GM21447 (cell line): ENCODE data around the gene ARHGAP9.
"Not testable (repeated sequence)": the region's sequence is repeated elsewhere in the genome, so short reads cannot be mapped to it uniquely, and the experiment has no call there.

Experiments
- ATAC-seq: cut with Tn5 transposase; IDR thresholded peaks from one replicate; pipeline ENCODE4 v1.9.1; 2021; ENCODE audit not compliant: unreplicated experiment

The ARHGAP9 gene

DNA sequence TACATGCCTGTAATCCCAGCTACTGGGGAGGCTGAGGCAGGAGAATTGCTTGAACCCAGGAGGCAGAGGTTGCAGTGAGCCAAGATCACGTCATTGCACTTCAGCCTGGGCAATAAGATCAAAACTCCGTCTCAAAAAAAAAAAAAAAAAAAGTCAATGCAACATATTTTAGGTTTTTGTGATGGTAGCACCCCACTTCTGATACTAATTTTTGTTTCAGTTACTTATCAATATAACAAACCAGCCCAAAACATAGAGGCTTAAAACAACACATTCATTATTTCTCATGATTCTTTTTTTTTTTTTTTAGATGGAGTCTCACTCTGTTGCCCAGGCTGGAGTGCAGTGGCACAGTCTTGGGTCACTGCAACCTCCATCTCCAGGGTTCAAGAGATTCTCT is 38.3 kb downstream of the ARHGAP9 start:
- ATAC-seq: not testable (repeated sequence)

DNA sequence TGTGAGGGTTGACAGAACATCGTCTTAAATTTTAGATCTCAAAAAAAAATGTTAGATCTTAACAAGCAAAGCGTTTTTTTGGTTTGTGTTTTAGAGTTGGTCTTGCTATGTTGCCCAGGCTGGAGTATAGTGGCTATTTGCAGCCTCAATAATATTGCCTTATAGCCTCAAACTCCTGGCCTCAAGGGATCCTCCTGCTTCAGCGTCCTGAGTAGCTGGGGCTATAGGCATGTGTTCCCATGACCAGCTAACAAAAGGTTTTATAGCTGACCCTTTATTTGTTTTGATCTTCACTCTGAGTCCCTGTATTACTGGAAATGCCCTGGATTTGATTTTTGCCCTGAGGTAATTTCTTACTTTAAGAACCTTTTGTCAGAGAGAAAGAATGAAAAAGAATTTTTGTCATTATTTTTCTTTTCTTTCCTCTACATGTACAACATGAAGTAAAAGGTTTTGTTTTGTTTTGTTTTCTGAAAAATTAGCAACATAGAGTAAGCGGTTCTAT is 39.9 kb downstream of the ARHGAP9 start:
- ATAC-seq: no peak

DNA sequence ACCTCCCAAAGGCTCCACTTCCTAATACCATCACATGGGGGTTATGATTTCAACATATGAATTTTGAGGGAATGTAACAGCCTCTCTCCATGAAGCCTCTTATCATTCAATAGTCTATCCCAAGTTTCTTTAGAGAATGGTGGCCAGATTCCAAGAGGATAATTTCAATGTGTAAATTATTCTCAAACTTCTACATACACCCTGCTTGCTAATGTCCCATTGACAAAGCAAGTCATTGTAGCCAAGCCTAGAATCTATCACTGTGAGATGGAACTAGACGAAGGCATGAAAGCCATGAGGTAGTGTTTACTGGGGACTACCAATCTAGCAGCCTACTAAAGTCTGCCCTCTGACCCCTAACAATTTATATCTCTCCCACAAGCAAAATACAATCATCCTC is 41.3 kb downstream of the ARHGAP9 start:
- ATAC-seq: no peak

DNA sequence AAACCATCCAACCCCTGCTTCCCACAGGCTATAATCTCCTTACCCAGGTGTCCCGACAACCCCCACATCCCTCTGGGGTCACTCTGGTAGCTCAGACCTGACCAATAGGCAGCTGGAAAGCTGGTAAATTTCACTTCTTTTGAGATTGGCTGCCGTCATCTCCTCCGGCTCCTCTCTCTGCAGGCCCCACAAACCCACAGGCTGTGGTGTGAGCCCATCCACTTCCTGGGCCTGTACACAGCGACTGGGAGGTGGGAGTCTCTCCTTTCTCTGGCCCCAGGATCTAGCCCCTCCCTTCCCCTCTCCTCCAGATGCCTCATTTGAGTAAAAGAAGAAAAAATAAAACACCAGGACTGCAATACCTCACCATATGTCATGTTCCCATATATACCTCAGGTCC is 44.4 kb downstream of the ARHGAP9 start:
- ATAC-seq: no peak

DNA sequence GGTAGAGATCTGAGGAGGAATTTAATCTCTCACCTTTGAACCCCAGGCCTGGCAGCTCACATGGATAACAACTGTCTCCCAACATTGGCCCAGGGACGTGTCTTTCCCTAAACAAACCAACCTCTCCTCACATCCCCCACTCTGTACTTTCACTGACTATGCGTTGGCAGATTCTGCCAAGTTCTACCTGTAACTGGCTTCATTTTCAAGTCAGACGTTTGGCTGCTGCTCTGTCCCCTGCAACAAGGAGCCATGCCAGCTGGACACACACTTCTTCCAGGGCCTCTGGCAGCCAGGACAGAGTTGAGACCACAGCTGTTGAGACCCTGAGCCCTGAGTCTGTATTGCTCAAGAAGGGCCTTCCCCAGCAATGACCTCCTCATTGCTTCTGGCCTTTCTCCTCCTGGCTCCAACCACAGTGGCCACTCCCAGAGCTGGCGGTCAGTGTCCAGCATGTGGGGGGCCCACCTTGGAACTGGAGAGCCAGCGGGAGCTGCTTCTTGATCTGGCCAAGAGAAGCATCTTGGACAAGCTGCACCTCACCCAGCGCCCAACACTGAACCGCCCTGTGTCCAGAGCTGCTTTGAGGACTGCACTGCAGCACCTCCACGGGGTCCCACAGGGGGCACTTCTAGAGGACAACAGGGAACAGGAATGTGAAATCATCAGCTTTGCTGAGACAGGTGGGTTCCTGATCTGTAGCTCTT is 45.0 kb downstream of the ARHGAP9 start, which contains the start of gene INHBC:
Gene INHBC (plus strand): TSS at position 268 of the 707 bp plus-strand sequence. CDS start 103 bp downstream, at position 371.
- ATAC-seq: no peak

DNA sequence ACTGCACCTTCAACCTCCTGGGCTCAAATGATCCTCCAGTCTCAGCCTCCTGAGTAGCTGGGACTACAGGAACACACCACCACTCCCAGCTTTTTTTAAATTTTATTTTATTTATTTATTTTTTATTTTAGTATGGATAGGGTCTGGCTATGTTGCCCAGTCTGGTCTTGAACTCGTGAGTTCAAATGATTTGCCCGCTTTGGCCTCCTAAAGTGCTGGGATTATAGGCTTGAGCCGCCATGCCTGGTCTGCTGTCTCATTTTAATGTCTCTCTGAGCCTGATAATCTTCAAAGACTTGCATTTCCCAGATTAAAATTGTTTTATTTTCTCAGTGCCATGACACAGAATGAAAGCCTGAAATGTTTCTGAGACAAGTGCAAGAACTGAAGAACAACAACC is 46.3 kb downstream of the ARHGAP9 start:
- no peak for ATAC-seq

DNA sequence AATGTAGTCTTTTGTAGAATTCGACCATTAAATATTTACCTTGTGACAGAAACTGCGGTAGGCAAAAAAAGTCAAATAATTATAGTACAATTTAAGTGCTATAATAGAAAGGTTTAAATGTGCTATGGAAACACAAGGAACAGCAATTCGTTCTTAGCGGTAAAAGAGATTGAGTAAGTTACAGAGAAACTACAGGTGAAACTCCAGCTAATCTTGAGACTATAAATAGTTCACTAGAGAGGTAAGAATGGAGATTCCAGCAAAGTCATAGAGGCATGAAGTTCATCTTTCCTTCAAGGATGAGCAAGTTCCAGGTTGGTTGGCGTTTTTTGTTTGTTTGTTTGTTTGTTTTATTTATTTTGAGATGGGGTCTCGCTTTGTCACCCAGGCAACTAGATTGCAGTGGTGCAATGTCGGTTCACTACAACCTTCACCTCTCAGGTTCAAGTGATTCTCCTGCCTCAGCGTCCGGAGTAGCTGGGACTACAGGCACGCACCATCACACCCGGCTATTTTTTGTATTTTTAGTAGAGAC is 47.9 kb downstream of the ARHGAP9 start:
- no peak for ATAC-seq

DNA sequence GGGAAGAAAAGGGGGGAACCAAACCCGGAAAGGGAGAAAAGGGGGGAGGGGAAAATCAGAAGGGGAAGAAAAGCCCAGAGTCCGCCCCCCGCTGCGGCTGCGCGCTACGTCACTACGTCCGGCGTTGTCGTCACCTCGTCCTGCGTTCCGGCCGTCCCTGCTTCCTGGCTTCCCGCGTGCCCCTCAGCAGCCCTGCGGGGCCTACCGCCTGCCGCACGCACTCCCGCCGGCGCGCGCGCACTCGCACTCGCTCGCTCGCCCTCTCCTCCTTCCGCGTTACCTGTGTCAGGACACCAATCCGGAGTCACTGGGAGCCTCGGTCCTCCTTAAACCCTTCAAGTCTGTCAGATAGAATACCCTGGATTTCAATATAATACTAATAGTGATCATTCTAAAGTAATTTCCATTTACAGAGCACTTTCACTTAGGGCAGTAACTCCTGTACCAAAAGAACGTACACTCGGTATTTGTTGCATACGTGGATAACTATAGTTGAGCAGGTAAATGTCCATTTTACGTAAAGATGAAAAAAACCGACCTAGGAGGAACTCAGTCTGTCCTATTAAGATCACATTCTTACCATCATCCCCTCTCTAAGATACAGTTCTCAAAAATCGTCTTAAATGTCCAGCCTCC is 48.6 kb downstream of the ARHGAP9 start, which contains the start of gene R3HDM2:
Gene R3HDM2 (minus strand): TSS at position 113 of the 636 bp plus-strand sequence. CDS start 120,615 bp downstream, outside the sequence.
- peak; percentile 95 for ATAC-seq

DNA sequence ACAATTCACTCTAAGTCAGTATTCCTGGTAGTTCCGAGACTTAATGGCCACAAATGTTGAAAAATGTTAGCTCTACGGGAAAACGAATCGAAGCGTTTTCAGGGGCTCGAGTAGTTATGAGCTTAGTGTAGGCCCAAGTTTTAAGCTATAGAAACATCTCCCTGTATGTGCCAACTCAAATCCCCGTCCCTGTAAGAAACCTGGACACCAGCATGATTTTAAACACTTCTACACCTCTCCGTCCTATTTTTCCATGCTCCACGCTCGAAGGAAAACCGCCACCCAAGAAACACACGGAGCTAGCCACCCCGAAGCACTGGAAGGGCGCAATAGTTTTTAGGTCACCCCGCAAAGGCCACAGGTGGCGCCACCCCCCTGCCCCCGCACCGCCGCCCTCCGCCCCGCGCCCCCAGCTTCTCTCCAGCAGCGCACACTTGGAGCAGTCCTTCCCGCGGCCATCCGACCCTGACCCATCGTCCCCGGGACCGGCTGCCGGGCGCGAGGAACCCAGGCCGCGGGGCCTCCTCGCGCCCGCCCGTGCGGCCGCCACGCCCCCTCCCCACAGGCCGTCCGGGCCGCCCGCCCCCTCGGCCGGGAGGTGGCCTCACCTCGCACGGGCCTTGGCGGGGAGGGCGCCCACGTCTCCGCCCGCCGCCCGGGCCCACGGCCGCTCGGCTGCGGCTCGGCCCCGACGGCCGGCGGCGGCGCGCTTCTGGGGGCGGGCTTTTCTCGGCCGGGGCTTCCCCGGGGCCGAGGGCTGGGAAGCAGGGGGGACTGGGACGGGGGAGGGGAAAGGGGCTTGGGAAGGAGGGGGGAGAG is 49.3 kb downstream of the ARHGAP9 start:
- ATAC-seq: peak; percentile 36

DNA sequence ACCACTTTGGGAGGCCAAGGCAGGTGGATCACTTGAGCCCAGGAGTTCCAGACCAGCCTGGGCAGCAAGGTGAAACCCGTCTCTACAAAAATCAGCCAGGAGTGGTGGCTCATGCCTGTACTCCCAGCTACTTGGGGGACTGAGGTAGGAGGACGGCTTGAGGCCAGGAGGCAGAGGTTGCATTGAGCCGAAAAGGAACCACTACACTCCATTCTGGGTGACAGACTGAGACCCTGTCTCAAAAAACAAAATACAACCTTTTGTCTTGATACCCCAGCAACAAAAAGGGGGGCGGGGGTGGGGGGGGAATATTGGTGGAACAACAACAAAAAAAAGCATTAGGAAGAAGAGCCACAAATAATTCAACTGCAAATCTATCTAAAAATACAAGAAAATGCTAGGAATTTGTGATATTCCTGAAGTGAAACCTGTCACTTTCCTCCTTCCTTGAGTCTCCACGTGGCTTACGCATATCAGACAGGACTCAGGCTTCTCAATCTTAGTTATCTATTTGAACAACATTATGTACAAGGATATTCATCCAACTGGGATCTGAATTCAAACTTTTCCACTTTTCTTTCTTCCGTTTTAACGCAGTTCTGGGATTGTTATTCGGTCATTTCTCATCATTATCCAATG is 50.1 kb downstream of the ARHGAP9 start:
- no peak for ATAC-seq

DNA sequence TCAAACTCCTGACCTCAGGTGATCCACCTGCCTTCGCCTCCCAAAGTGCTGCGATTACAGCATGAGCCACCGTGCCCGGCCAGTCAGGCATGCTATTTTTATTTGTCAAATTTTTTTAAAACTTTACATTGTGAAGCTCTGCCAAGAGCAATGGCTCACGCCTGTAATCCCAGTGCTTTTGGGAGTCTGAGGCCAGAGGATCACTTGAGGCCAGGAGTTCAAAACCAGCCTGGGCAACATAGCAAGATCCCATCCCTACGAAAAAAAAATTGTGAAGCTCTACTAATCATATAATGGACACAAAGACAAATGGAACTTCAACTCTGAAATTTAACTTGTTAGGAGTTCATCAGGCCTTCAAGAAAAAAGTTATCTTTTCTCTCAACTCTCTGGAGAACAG is 50.7 kb downstream of the ARHGAP9 start:
- ATAC-seq: no peak

DNA sequence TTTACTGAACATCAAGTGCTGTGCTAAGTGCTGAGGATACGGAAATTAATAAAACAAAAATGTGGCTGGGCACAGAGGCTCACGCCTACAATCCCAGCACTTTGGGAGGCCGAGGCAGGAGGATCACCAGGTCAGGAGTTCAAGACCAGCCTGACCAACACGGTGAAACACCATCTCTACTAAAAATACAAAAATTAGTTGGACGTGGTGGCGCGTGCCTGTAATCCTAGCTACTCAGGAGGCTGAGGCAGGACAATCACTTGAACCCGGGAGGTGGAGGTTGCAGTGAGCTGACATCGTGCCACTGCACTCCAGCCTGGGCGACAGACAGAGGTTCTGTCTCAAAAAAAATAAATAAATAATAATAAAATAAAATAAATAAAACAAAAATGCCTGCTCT is 52.7 kb downstream of the ARHGAP9 start:
- ATAC-seq: not testable (repeated sequence)
